ENCODE data around the gene PIGB. TPM values are rescaled to one million over a fixed set of nuclear protein-coding genes. Genes with fewer than 3 reads are reported as not detected.
"Not testable (repeated sequence)": the region's sequence is repeated elsewhere in the genome, so short reads cannot be mapped to it uniquely, and the experiment has no call there.

Gene PIGB
- polyA plus RNA-seq, 1 donor (not counting 4 experiments of a cell fraction or from before 2014, with no cell fraction given) = 29.1 TPM

DNA sequence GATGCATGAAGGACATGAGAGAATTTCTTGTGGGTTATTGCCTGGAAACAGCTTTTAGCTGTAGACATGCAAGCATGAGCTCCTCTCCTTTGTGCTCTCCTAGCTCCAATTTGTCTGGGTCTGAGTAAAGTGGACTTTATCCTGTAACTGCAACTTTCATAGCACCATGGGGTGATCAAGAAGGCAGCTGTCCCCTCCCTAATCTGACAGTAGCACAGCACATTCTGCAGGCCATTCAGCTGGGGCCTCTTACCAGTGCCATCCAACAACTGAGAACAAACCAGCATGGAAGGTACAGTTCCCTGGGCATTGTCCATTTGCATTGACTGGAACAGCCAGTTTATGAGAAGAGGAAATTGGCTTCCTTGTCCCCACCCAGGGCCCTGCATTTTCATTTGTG is 21.7 kb upstream of the PIGB start:
- H3K4me1 ChIP-seq (ENCODE audit: control insufficient read depth, extremely low read depth, insufficient read depth, low read length) = no peaks in the 10 kb centered on the region
- H3K4me3 ChIP-seq (ENCODE audit: control insufficient read depth in 2 of 3, extremely low read depth in 1 of 3, insufficient read depth in 2 of 3, low read depth in 1 of 3, low read length in 3 of 3) = no peak overlapping the region
- no peaks in the 10 kb centered on the region for H4K20me1 ChIP-seq (ENCODE audit: control insufficient read depth, extremely low read depth, insufficient read depth, low read length)
- no peak overlapping the region for H3K4me2 ChIP-seq (ENCODE audit: control insufficient read depth, extremely low read depth, insufficient read depth, low read depth, low read length)
- no peak for DNase-seq (ENCODE audit: low read depth, low spot score)
- H3K9ac ChIP-seq (ENCODE audit: control insufficient read depth, extremely low read depth, insufficient read depth, low read length) = no peak overlapping the region
- H3K9me3 ChIP-seq (ENCODE audit: control insufficient read depth, low read depth, low read length) = no peaks in the 10 kb centered on the region
- no peaks in the 10 kb centered on the region for H3K79me2 ChIP-seq (ENCODE audit: control insufficient read depth, insufficient read depth, low read length)
- no peaks in the 10 kb centered on the region for H3K27me3 ChIP-seq (ENCODE audit: control insufficient read depth, extremely low read depth, insufficient read depth, low read length)
- no peaks in the 10 kb centered on the region for H3K9me1 ChIP-seq (ENCODE audit: control insufficient read depth, extremely low read depth, insufficient read depth, low read length)
- no peak overlapping the region for H2AFZ ChIP-seq (ENCODE audit: control insufficient read depth, low read length)
- no peak for FAIRE-seq
- TF ChIP-seq EZH2 (IDR thresholded peaks at IDR 0.05; ENCODE audit: low read length) = no peak
- TF ChIP-seq, protein P1, sequence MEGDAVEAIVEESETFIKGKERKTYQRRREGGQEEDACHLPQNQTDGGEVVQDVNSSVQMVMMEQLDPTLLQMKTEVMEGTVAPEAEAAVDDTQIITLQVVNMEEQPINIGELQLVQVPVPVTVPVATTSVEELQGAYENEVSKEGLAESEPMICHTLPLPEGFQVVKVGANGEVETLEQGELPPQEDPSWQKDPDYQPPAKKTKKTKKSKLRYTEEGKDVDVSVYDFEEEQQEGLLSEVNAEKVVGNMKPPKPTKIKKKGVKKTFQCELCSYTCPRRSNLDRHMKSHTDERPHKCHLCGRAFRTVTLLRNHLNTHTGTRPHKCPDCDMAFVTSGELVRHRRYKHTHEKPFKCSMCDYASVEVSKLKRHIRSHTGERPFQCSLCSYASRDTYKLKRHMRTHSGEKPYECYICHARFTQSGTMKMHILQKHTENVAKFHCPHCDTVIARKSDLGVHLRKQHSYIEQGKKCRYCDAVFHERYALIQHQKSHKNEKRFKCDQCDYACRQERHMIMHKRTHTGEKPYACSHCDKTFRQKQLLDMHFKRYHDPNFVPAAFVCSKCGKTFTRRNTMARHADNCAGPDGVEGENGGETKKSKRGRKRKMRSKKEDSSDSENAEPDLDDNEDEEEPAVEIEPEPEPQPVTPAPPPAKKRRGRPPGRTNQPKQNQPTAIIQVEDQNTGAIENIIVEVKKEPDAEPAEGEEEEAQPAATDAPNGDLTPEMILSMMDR (optimal IDR thresholded peaks at IDR 0.05 in 1 of 3, IDR thresholded peaks at IDR 0.05 in 1 of 3, conservative IDR thresholded peaks at IDR 0.05 in 1 of 3; ENCODE audit: extremely low read depth in 1 of 3, insufficient read depth in 2 of 3, low read length in 3 of 3) = no peak
- H3K27ac ChIP-seq (ENCODE audit: control insufficient read depth, insufficient read depth, low read length) = no peak overlapping the region
- dilution Hi-C loops (cut with MboI; ENCODE audit: extremely low pct_ligation_motif_present, low sequenced_read_pairs) = no loop called here
- no peaks in the 10 kb centered on the region for H3K36me3 ChIP-seq (ENCODE audit: control insufficient read depth in 2 of 2, extremely low read depth in 1 of 2, insufficient read depth in 2 of 2, low read length in 2 of 2)

DNA sequence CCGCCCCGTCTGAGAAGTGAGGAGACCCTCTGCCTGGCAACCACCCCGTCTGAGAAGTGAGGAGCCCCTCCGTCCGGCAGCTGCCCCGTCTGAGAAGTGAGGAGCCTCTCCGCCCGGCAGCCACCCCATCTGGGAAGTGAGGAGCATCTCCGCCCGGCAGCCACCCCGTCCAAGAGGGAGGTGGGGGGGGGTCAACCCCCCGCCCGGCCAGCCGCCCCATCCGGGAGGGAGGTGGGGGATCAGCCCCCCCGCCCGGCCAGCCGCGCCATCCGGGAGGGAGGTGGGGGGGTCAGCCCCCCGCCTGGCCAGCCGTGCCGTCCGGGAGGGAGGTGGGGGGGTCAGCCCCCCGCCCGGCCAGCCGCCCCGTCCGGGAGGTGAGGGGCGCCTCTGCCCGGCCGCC is 16.2 kb upstream of the PIGB start:
- H3K9me3 ChIP-seq (ENCODE audit: control insufficient read depth, low read depth, low read length); H3K27ac ChIP-seq (ENCODE audit: control insufficient read depth, insufficient read depth, low read length); DNase-seq (ENCODE audit: low read depth, low spot score); H3K4me1 ChIP-seq (ENCODE audit: control insufficient read depth, extremely low read depth, insufficient read depth, low read length); H3K9ac ChIP-seq (ENCODE audit: control insufficient read depth, extremely low read depth, insufficient read depth, low read length); dilution Hi-C loops (cut with MboI; ENCODE audit: extremely low pct_ligation_motif_present, low sequenced_read_pairs); H2AFZ ChIP-seq (ENCODE audit: control insufficient read depth, low read length); H3K4me3 ChIP-seq (ENCODE audit: control insufficient read depth in 2 of 3, extremely low read depth in 1 of 3, insufficient read depth in 2 of 3, low read depth in 1 of 3, low read length in 3 of 3); H3K4me2 ChIP-seq (ENCODE audit: control insufficient read depth, extremely low read depth, insufficient read depth, low read depth, low read length); H4K20me1 ChIP-seq (ENCODE audit: control insufficient read depth, extremely low read depth, insufficient read depth, low read length); H3K79me2 ChIP-seq (ENCODE audit: control insufficient read depth, insufficient read depth, low read length); FAIRE-seq; H3K27me3 ChIP-seq (ENCODE audit: control insufficient read depth, extremely low read depth, insufficient read depth, low read length); H3K9me1 ChIP-seq (ENCODE audit: control insufficient read depth, extremely low read depth, insufficient read depth, low read length); H3K36me3 ChIP-seq (ENCODE audit: control insufficient read depth in 2 of 2, extremely low read depth in 1 of 2, insufficient read depth in 2 of 2, low read length in 2 of 2): not testable (repeated sequence)

DNA sequence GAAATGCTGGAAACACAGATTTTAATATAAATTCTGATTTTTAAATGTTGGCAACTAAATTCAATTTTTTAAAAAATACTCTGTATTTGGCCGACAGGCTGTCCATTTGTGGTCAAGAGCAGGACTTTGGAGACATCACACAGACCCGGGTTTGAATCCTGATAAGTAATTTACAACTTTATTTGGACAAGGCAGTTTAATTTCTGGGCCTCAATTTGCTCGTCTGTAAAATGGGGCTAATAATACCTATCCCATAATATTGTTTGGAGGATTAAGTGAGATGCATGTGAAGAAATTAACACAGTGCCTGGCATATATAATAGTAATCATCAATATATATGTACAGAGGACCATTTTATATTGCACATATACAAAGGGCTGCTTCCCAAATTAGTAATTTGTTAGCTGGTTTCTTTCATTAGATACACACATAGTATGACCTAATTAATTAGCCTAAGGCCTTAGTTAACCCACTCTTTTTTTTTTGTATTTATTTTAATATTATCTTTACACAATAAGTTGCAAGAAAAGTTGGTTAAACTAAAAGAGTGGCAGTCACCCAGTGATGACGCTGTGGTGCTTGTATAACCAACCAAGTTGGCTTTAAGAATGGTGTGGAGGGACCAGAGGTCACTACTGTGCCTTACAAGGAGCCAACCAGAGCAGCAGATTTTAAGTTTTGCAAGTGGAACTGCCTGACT is 665 bp downstream of the PIGB start:
- H3K27ac ChIP-seq (ENCODE audit: control insufficient read depth, insufficient read depth, low read length) = peak overlapping the region; percentile 98
- peak overlapping the region; percentile 88 to 98 (median 94) for H3K4me3 ChIP-seq (ENCODE audit: control insufficient read depth in 2 of 3, extremely low read depth in 1 of 3, insufficient read depth in 2 of 3, low read depth in 1 of 3, low read length in 3 of 3)
- H3K9me3 ChIP-seq (ENCODE audit: control insufficient read depth, low read depth, low read length) = no peaks in the 10 kb centered on the region
- DNase-seq (ENCODE audit: low read depth, low spot score) (no peak), FAIRE-seq (no peak)
- no peaks in the 10 kb centered on the region for H3K27me3 ChIP-seq (ENCODE audit: control insufficient read depth, extremely low read depth, insufficient read depth, low read length)
- peak overlapping the region; percentile 98 for H3K9ac ChIP-seq (ENCODE audit: control insufficient read depth, extremely low read depth, insufficient read depth, low read length)
- no peaks in the 10 kb centered on the region for H4K20me1 ChIP-seq (ENCODE audit: control insufficient read depth, extremely low read depth, insufficient read depth, low read length)
- peak overlapping the region; percentile 87 for H3K4me2 ChIP-seq (ENCODE audit: control insufficient read depth, extremely low read depth, insufficient read depth, low read depth, low read length)
- H3K36me3 ChIP-seq (ENCODE audit: control insufficient read depth in 2 of 2, extremely low read depth in 1 of 2, insufficient read depth in 2 of 2, low read length in 2 of 2) = no peaks in the 10 kb centered on the region
- TF ChIP-seq EZH2 (IDR thresholded peaks at IDR 0.05; ENCODE audit: low read length) = no peak
- TF ChIP-seq, protein P1 (optimal IDR thresholded peaks at IDR 0.05 in 1 of 3, IDR thresholded peaks at IDR 0.05 in 1 of 3, conservative IDR thresholded peaks at IDR 0.05 in 1 of 3; ENCODE audit: extremely low read depth in 1 of 3, insufficient read depth in 2 of 3, low read length in 3 of 3) = no peak
- peak overlapping the region; percentile 98 for H2AFZ ChIP-seq (ENCODE audit: control insufficient read depth, low read length)
- H3K79me2 ChIP-seq (ENCODE audit: control insufficient read depth, insufficient read depth, low read length) = peaks cover 28% of the 10 kb centered on the region
- peaks cover 8% of the 10 kb centered on the region for H3K4me1 ChIP-seq (ENCODE audit: control insufficient read depth, extremely low read depth, insufficient read depth, low read length)
- dilution Hi-C loops (cut with MboI; ENCODE audit: extremely low pct_ligation_motif_present, low sequenced_read_pairs) = no loop called here
- no peaks in the 10 kb centered on the region for H3K9me1 ChIP-seq (ENCODE audit: control insufficient read depth, extremely low read depth, insufficient read depth, low read length)
